Liver (tissue), 9 donors: ENCODE data around the gene NCOA6. TPM values are rescaled to one million over a fixed set of nuclear protein-coding genes. Genes with fewer than 3 reads are reported as not detected.

Experiments used
- DNase-seq: peaks from one replicate; pipeline ENCODE4 v3.0.0-alpha.2; 2017; ENCODE audit warnings: low spot score
- H3K27ac ChIP-seq, 2 donors: one replicate each; pipeline ENCODE4 v1.7.0; 2013; ENCODE audit warnings: inconsistent platforms in 2 of 2, low read length in 2 of 2, control low read depth in 1 of 2, low read depth in 1 of 2, mild to moderate bottlenecking in 1 of 2
- H3K27me3 ChIP-seq, 4 donors: one replicate each; pipeline versions ENCODE4 v1.6.1 to v1.7.0; 2013; ENCODE audit warnings: low read length in 3 of 4, inconsistent platforms in 1 of 4, mild to moderate bottlenecking in 1 of 4, moderate library complexity in 1 of 4; ENCODE audit not compliant: control insufficient read depth in 4 of 4, insufficient read depth in 4 of 4
- H3K36me3 ChIP-seq, 4 donors: one replicate each; pipeline versions ENCODE4 v1.6.1 to v1.7.0; 2013; ENCODE audit warnings: low read length in 3 of 4, mild to moderate bottlenecking in 3 of 4, low read depth in 1 of 4, moderate library complexity in 1 of 4; ENCODE audit not compliant: control insufficient read depth in 4 of 4, insufficient read depth in 3 of 4
- H3K4me1 ChIP-seq, 4 donors: one replicate each; pipeline versions ENCODE4 v1.6.1 to v1.7.0; 2013; ENCODE audit warnings: low read length in 3 of 4, mild to moderate bottlenecking in 3 of 4, moderate library complexity in 1 of 4; ENCODE audit not compliant: control insufficient read depth in 4 of 4, insufficient read depth in 4 of 4
- H3K4me3 ChIP-seq, 3 donors: one replicate each; pipeline versions ENCODE4 v1.6.1 to v1.7.0; 2013; ENCODE audit warnings: low read length in 3 of 3, control low read depth in 1 of 3, low read depth in 1 of 3, mild to moderate bottlenecking in 1 of 3
- H3K9ac ChIP-seq, 2 donors: one replicate each; pipeline ENCODE4 v1.7.0; 2013; ENCODE audit warnings: low read length in 2 of 2, mild to moderate bottlenecking in 2 of 2, moderate library complexity in 2 of 2, control low read depth in 1 of 2, low read depth in 1 of 2
- H3K9me3 ChIP-seq, 4 donors: one replicate each; pipeline versions ENCODE4 v1.6.1 to v1.7.0; 2013; ENCODE audit warnings: low read length in 3 of 4; ENCODE audit not compliant: control insufficient read depth in 4 of 4
- EGR1 ChIP-seq, 2 donors: IDR thresholded peaks; 2 replicates each; pipeline ENCODE4 v1.6.1; 2016 to 2018; ENCODE audit warnings: antibody characterized with exemption in 2 of 2, low read depth in 2 of 2
- FOXA1 ChIP-seq: IDR thresholded peaks from 2 replicates; pipeline ENCODE4 v1.6.1; 2016; ENCODE audit warnings: antibody characterized with exemption
- FOXA2 ChIP-seq: IDR thresholded peaks from 2 replicates; pipeline ENCODE4 v1.6.1; 2016; ENCODE audit warnings: antibody characterized with exemption
- GABPA ChIP-seq, 2 donors: IDR thresholded peaks in 1 of 2; conservative IDR thresholded peaks in 1 of 2; 2 replicates each; pipeline ENCODE4 v1.6.1; 2016; ENCODE audit warnings: antibody characterized with exemption in 2 of 2, mild to moderate bottlenecking in 1 of 2, moderate library complexity in 1 of 2
- HNF4A ChIP-seq, 2 donors: conservative IDR thresholded peaks; 2 replicates each; pipeline ENCODE4 v1.6.1; 2016; ENCODE audit warnings: antibody characterized with exemption in 2 of 2, mild to moderate bottlenecking in 2 of 2
- HNF4G ChIP-seq: IDR thresholded peaks from 2 replicates; pipeline ENCODE4 v1.6.1; 2016; ENCODE audit warnings: antibody characterized with exemption
- JUND ChIP-seq, 2 donors: IDR thresholded peaks; 2 replicates each; pipeline ENCODE4 v1.6.1; 2016; ENCODE audit warnings: antibody characterized with exemption in 2 of 2
- NR2F2 ChIP-seq: IDR thresholded peaks from 2 replicates; pipeline ENCODE4 v1.6.1; 2016; ENCODE audit warnings: antibody characterized with exemption
- RAD21 ChIP-seq, 2 donors: IDR thresholded peaks; 2 replicates each; pipeline ENCODE4 v1.6.1; 2016; ENCODE audit warnings: antibody characterized with exemption in 2 of 2, mild to moderate bottlenecking in 2 of 2
- REST ChIP-seq: IDR thresholded peaks from 2 replicates; pipeline ENCODE4 v1.6.1; 2016; ENCODE audit warnings: antibody characterized with exemption, mild to moderate bottlenecking
- RXRA ChIP-seq, 2 donors: IDR thresholded peaks; 2 replicates each; pipeline ENCODE4 v1.6.1; 2017 to 2018; ENCODE audit warnings: antibody characterized with exemption in 2 of 2, mild to moderate bottlenecking in 1 of 2
- SP1 ChIP-seq: IDR thresholded peaks from 2 replicates; pipeline ENCODE4 v1.6.1; 2018; ENCODE audit warnings: antibody characterized with exemption, mild to moderate bottlenecking
- TAF1 ChIP-seq: conservative IDR thresholded peaks from 2 replicates; pipeline ENCODE4 v1.6.1; 2016; ENCODE audit warnings: antibody characterized with exemption, mild to moderate bottlenecking
- YY1 ChIP-seq: IDR thresholded peaks from 2 replicates; pipeline ENCODE4 v1.6.1; 2016; ENCODE audit warnings: antibody characterized with exemption, mild to moderate bottlenecking
- ZBTB33 ChIP-seq: IDR thresholded peaks from 2 replicates; pipeline ENCODE4 v1.6.1; 2016; ENCODE audit warnings: antibody characterized with exemption
- WGBS: extraction: QIAGEN DNeasy Blood & Tissue Kit; methylation state at CpG from one replicate; pipeline ENCODE4 v1.1.7; 2013; 5-methylcytosine and 5-hydroxymethylcytosine counted together
- polyA plus RNA-seq, 2 donors: library from polyadenylated mRNA; stranded (reverse) in 1 of 2; unstranded in 1 of 2; fragments of 200-250 nt in 1 of 2; fragments of >200 nt in 1 of 2; fragmentation: Nextera tagmentation in 1 of 2; extraction: Ambion mirVana in 1 of 2; gene quantifications; one replicate each; pipeline versions ENCODE4 v1.2.1 to v1.2.3, GENCODE V29; 2013 to 2015
- total RNA-seq, 2 donors: library from RNA; depleted of rRNA; stranded (reverse); fragments of >200 nt; gene quantifications; one replicate each; pipeline ENCODE4 v1.2.3, GENCODE V29; 2014
- TF ChIP-seq, protein P1 (sequence below): IDR thresholded peaks from 2 replicates; pipeline ENCODE4 v1.6.1; 2016; ENCODE audit warnings: antibody characterized with exemption
- TF ChIP-seq, protein P2 (sequence below): IDR thresholded peaks from 2 replicates; pipeline ENCODE4 v1.6.1; 2016; ENCODE audit warnings: antibody characterized with exemption
- TF ChIP-seq, protein P3 (sequence below): fragments of 150-350 bp; IDR thresholded peaks from 2 replicates; pipeline ENCODE4 v1.5.1; 2017; ENCODE audit warnings: improper control_type of control experiment, low read depth, low read length; ENCODE audit not compliant: missing input control
- donor health status: healthy.
- donor health status: healthy.
- donor health status: healthy.
- donor health status: healthy.
- donor health status: healthy.

The NCOA6 gene
- total and polyA plus RNA-seq, 4 donors = 5.4 to 13.1 (median 6.2) TPM

DNA sequence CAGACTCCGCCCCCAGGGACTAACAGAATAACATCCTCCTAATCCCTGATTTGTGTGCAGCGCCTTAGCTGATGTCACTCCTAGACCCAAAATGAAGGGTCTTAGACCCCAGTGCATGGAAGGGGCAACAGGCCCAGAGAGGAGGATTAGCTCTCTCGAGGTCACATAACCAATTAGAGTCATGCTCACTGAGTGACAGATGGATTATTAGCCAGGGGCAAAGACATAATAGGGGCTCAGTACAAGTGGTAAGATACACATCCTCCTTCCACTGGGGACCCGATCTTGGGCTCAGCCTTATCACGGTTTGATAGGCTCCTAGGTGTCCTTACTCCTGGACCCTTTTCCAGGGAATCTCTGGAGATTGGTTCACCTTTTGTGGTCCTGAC lies 120.4 kb downstream of the NCOA6 start:
- 20% methylated on average over 5 of the region's 5 CpGs for WGBS
- Histone ChIP-seq H3K27ac (peak overlapping the region; percentile 99), H3K9me3 (no peaks in the 10 kb centered on the region), H3K36me3 (no peaks in the 10 kb centered on the region), H3K27me3 (no peaks in the 10 kb centered on the region), H3K4me1 (peaks cover 9 to 48% (median 39%) of the 10 kb centered on the region in 4 donors), H3K4me3 (peak overlapping the region; percentile 44 to 82 (median 62)), H3K9ac (peak overlapping the region; percentile 42 to 75)
- DNase-seq = no peak
- TF ChIP-seq RXRA (IDR thresholded peaks at IDR 0.05) (no peak), ZBTB33 (no peak), YY1 (no peak)

GRCh38 chr20:34704177-34705007 lies 121.1 kb downstream of the NCOA6 start, which contains the start of gene TP53INP2:
TP53INP2 (plus strand) TSS chr20:34704344; CDS start chr20:34708740, 4,396 bp downstream.
- Histone ChIP-seq H3K9me3 (no peaks in the 10 kb centered on the region), H3K27me3 (no peaks in the 10 kb centered on the region), H3K9ac (peak within 1 kb of the TSS; percentile 45 to 77), H3K4me3 (peak within 1 kb of the TSS; percentile 44 to 82 (median 74)), H3K4me1 (peaks cover 9 to 47% (median 38%) of the 10 kb centered on the region in 4 donors), H3K36me3 (no peaks in the 10 kb centered on the region), H3K27ac (peak within 1 kb of the TSS; percentile 99)
- DNase-seq = peak; percentile 91
- peak; percentile 93 to 96 for TF ChIP-seq RXRA (IDR thresholded peaks at IDR 0.05)
- TF ChIP-seq NR2F2 = no peak
- TF ChIP-seq, protein P1, sequence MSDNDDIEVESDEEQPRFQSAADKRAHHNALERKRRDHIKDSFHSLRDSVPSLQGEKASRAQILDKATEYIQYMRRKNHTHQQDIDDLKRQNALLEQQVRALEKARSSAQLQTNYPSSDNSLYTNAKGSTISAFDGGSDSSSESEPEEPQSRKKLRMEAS = no peak
- TF ChIP-seq, protein P2, sequence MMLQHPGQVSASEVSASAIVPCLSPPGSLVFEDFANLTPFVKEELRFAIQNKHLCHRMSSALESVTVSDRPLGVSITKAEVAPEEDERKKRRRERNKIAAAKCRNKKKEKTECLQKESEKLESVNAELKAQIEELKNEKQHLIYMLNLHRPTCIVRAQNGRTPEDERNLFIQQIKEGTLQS = no peak
- TF ChIP-seq EGR1 (IDR thresholded peaks at IDR 0.05; ENCODE audit: low read depth in 2 of 2) = peak; percentile 59 to 65
- no peak for TF ChIP-seq JUND (IDR thresholded peaks at IDR 0.05)
- TF ChIP-seq HNF4G = no peak
- no peak for TF ChIP-seq YY1
- TF ChIP-seq GABPA (IDR thresholded peaks at IDR 0.05 in 1 of 2, conservative IDR thresholded peaks at IDR 0.05 in 1 of 2) = no peak
- TF ChIP-seq FOXA2 = no peak
- no peak for TF ChIP-seq ZBTB33
- TF ChIP-seq SP1 = peak; percentile 53
- TF ChIP-seq HNF4A (conservative IDR thresholded peaks at IDR 0.05) = peak; percentile 16 to 28
- TF ChIP-seq, protein P3, sequence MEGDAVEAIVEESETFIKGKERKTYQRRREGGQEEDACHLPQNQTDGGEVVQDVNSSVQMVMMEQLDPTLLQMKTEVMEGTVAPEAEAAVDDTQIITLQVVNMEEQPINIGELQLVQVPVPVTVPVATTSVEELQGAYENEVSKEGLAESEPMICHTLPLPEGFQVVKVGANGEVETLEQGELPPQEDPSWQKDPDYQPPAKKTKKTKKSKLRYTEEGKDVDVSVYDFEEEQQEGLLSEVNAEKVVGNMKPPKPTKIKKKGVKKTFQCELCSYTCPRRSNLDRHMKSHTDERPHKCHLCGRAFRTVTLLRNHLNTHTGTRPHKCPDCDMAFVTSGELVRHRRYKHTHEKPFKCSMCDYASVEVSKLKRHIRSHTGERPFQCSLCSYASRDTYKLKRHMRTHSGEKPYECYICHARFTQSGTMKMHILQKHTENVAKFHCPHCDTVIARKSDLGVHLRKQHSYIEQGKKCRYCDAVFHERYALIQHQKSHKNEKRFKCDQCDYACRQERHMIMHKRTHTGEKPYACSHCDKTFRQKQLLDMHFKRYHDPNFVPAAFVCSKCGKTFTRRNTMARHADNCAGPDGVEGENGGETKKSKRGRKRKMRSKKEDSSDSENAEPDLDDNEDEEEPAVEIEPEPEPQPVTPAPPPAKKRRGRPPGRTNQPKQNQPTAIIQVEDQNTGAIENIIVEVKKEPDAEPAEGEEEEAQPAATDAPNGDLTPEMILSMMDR = no peak
- TF ChIP-seq TAF1 = no peak
- TF ChIP-seq REST = no peak
- peak in 1 of 2 donors; percentile 20 for TF ChIP-seq RAD21 (IDR thresholded peaks at IDR 0.05)
- no peak for TF ChIP-seq FOXA1
- WGBS = under 1% methylated on average over 82 of the region's 82 CpGs
